ENCODE measurements around the gene VDR. TPM values are rescaled to one million over a fixed set of nuclear protein-coding genes. Genes with fewer than 3 reads are reported as not detected.
A peak's percentile ranks its signal among the peaks of the same experiment; 100 is the strongest.

Gene VDR
- total RNA-seq, 1 experiment from 2014 or later: not detected

GRCh38 chr12:47894068-47894467, 10.7 kb downstream of the VDR start:
- no peak for DNase-seq
- H4K20me1 ChIP-seq (ENCODE audit: insufficient read depth, low read depth, low read length): no peaks in the 10 kb centered on the region
- no peaks in the 10 kb centered on the region for H3K27me3 ChIP-seq (ENCODE audit: low read length)
- no peaks in the 10 kb centered on the region for H3K9me2 ChIP-seq (replicated peaks; ENCODE audit: insufficient read depth, low read length)
- H3K36me3 ChIP-seq (ENCODE audit: insufficient read depth, low read length): no peaks in the 10 kb centered on the region
- no peak overlapping the region for H3K27ac ChIP-seq (ENCODE audit: low read length)
- no peak overlapping the region for H3K4me2 ChIP-seq (ENCODE audit: low read depth, low read length, poor library complexity, severe bottlenecking)
- no peaks in the 10 kb centered on the region for H3K9me3 ChIP-seq (ENCODE audit: low read length)
- no peaks in the 10 kb centered on the region for H3K4me1 ChIP-seq (ENCODE audit: low read length)
- H3K9ac ChIP-seq (ENCODE audit: low read length): no peak overlapping the region
- no peak overlapping the region for H3K4me3 ChIP-seq (ENCODE audit: low read length)
- H3K79me2 ChIP-seq (ENCODE audit: low read length): no peaks in the 10 kb centered on the region
- H2AFZ ChIP-seq (ENCODE audit: low read length): no peak overlapping the region

- H3K4me2 ChIP-seq (ENCODE audit: low read depth, low read length, poor library complexity, severe bottlenecking): no peak overlapping the region
- H3K27me3 ChIP-seq (ENCODE audit: low read length): no peaks in the 10 kb centered on the region
- no peak overlapping the region for H3K27ac ChIP-seq (ENCODE audit: low read length)
- no peak overlapping the region for H3K9ac ChIP-seq (ENCODE audit: low read length)
- H3K9me2 ChIP-seq (replicated peaks; ENCODE audit: insufficient read depth, low read length): no peaks in the 10 kb centered on the region
- no peak for DNase-seq
- no peaks in the 10 kb centered on the region for H3K9me3 ChIP-seq (ENCODE audit: low read length)
- no peak overlapping the region for H3K4me3 ChIP-seq (ENCODE audit: low read length)
- no peaks in the 10 kb centered on the region for H3K36me3 ChIP-seq (ENCODE audit: insufficient read depth, low read length)
- H4K20me1 ChIP-seq (ENCODE audit: insufficient read depth, low read depth, low read length): no peaks in the 10 kb centered on the region
- no peak overlapping the region for H2AFZ ChIP-seq (ENCODE audit: low read length)
- no peaks in the 10 kb centered on the region for H3K4me1 ChIP-seq (ENCODE audit: low read length)
- H3K79me2 ChIP-seq (ENCODE audit: low read length): no peaks in the 10 kb centered on the region
Measured at GRCh38 chr12:47892819-47893218, 12.0 kb downstream of the VDR start.

- H3K9me3 ChIP-seq (ENCODE audit: low read length): no peaks in the 10 kb centered on the region
- no peaks in the 10 kb centered on the region for H3K9me2 ChIP-seq (replicated peaks; ENCODE audit: insufficient read depth, low read length)
- H3K4me1 ChIP-seq (ENCODE audit: low read length): no peaks in the 10 kb centered on the region
- H3K79me2 ChIP-seq (ENCODE audit: low read length): no peaks in the 10 kb centered on the region
- DNase-seq: no peak
- H4K20me1 ChIP-seq (ENCODE audit: insufficient read depth, low read depth, low read length): no peaks in the 10 kb centered on the region
- H3K36me3 ChIP-seq (ENCODE audit: insufficient read depth, low read length): no peaks in the 10 kb centered on the region
- H3K9ac ChIP-seq (ENCODE audit: low read length): no peak overlapping the region
- no peak overlapping the region for H3K4me3 ChIP-seq (ENCODE audit: low read length)
- H3K27me3 ChIP-seq (ENCODE audit: low read length): no peaks in the 10 kb centered on the region
- no peak overlapping the region for H3K4me2 ChIP-seq (ENCODE audit: low read depth, low read length, poor library complexity, severe bottlenecking)
- H2AFZ ChIP-seq (ENCODE audit: low read length): no peak overlapping the region
- H3K27ac ChIP-seq (ENCODE audit: low read length): no peak overlapping the region
Measured at GRCh38 chr12:47891356-47891755, 13.4 kb downstream of the VDR start.

GRCh38 chr12:47889040-47889439, 15.8 kb downstream of the VDR start:
- Histone ChIP-seq H3K79me2 (ENCODE audit: low read length) (no peaks in the 10 kb centered on the region), H3K4me3 (ENCODE audit: low read length) (no peak overlapping the region), H3K27ac (ENCODE audit: low read length) (no peak overlapping the region), H2AFZ (ENCODE audit: low read length) (0 out of 2 replicates have a peak overlapping the region, but pooled peaks have one; percentile 40), H3K9me2 (replicated peaks; ENCODE audit: insufficient read depth, low read length) (no peaks in the 10 kb centered on the region), H4K20me1 (ENCODE audit: insufficient read depth, low read depth, low read length) (no peaks in the 10 kb centered on the region), H3K4me1 (ENCODE audit: low read length) (no peaks in the 10 kb centered on the region), H3K27me3 (ENCODE audit: low read length) (no peaks in the 10 kb centered on the region), H3K9ac (ENCODE audit: low read length) (no peak overlapping the region), H3K9me3 (ENCODE audit: low read length) (no peaks in the 10 kb centered on the region), H3K4me2 (ENCODE audit: low read depth, low read length, poor library complexity, severe bottlenecking) (no peak overlapping the region), H3K36me3 (ENCODE audit: insufficient read depth, low read length) (no peaks in the 10 kb centered on the region)
- no peak for DNase-seq

- H4K20me1 ChIP-seq (ENCODE audit: insufficient read depth, low read depth, low read length): no peaks in the 10 kb centered on the region
- H3K9me2 ChIP-seq (replicated peaks; ENCODE audit: insufficient read depth, low read length): no peaks in the 10 kb centered on the region
- no peak overlapping the region for H3K4me3 ChIP-seq (ENCODE audit: low read length)
- DNase-seq: no peak
- no peak overlapping the region for H3K4me2 ChIP-seq (ENCODE audit: low read depth, low read length, poor library complexity, severe bottlenecking)
- H3K79me2 ChIP-seq (ENCODE audit: low read length): no peaks in the 10 kb centered on the region
- no peaks in the 10 kb centered on the region for H3K9me3 ChIP-seq (ENCODE audit: low read length)
- no peaks in the 10 kb centered on the region; the same call in 1 of the 2 replicates for H3K4me1 ChIP-seq (ENCODE audit: low read length)
- no peak overlapping the region for H2AFZ ChIP-seq (ENCODE audit: low read length)
- no peak overlapping the region for H3K9ac ChIP-seq (ENCODE audit: low read length)
- H3K27ac ChIP-seq (ENCODE audit: low read length): no peak overlapping the region
- no peaks in the 10 kb centered on the region for H3K36me3 ChIP-seq (ENCODE audit: insufficient read depth, low read length)
- H3K27me3 ChIP-seq (ENCODE audit: low read length): no peaks in the 10 kb centered on the region
Measured at GRCh38 chr12:47888153-47888819, 16.5 kb downstream of the VDR start.

- no peaks in the 10 kb centered on the region for H3K9me3 ChIP-seq (ENCODE audit: low read length)
- H3K4me1 ChIP-seq (ENCODE audit: low read length): peaks cover 7% of the 10 kb centered on the region; the same call in 1 of the 2 replicates
- no peak overlapping the region for H3K9ac ChIP-seq (ENCODE audit: low read length)
- no peak overlapping the region for H3K4me2 ChIP-seq (ENCODE audit: low read depth, low read length, poor library complexity, severe bottlenecking)
- H4K20me1 ChIP-seq (ENCODE audit: insufficient read depth, low read depth, low read length): no peaks in the 10 kb centered on the region
- no peaks in the 10 kb centered on the region for H3K27me3 ChIP-seq (ENCODE audit: low read length)
- no peak overlapping the region for H3K27ac ChIP-seq (ENCODE audit: low read length)
- H2AFZ ChIP-seq (ENCODE audit: low read length): no peak overlapping the region
- no peaks in the 10 kb centered on the region for H3K36me3 ChIP-seq (ENCODE audit: insufficient read depth, low read length)
- no peak for DNase-seq
- H3K79me2 ChIP-seq (ENCODE audit: low read length): no peaks in the 10 kb centered on the region
- no peaks in the 10 kb centered on the region for H3K9me2 ChIP-seq (replicated peaks; ENCODE audit: insufficient read depth, low read length)
- no peak overlapping the region for H3K4me3 ChIP-seq (ENCODE audit: low read length)
Measured at GRCh38 chr12:47887529-47887928, 17.3 kb downstream of the VDR start.

GRCh38 chr12:47886510-47887240, 18.1 kb downstream of the VDR start:
- Histone ChIP-seq H3K79me2 (ENCODE audit: low read length) (no peaks in the 10 kb centered on the region), H3K4me3 (ENCODE audit: low read length) (no peak overlapping the region), H3K4me2 (ENCODE audit: low read depth, low read length, poor library complexity, severe bottlenecking) (no peak overlapping the region), H3K27me3 (ENCODE audit: low read length) (no peaks in the 10 kb centered on the region), H3K9ac (ENCODE audit: low read length) (no peak overlapping the region), H3K4me1 (ENCODE audit: low read length) (peaks cover 7% of the 10 kb centered on the region; the same call in 1 of the 2 replicates), H3K9me3 (ENCODE audit: low read length) (no peaks in the 10 kb centered on the region), H2AFZ (ENCODE audit: low read length) (no peak overlapping the region), H3K9me2 (replicated peaks; ENCODE audit: insufficient read depth, low read length) (no peaks in the 10 kb centered on the region), H4K20me1 (ENCODE audit: insufficient read depth, low read depth, low read length) (no peaks in the 10 kb centered on the region), H3K27ac (ENCODE audit: low read length) (no peak overlapping the region), H3K36me3 (ENCODE audit: insufficient read depth, low read length) (no peaks in the 10 kb centered on the region)
- DNase-seq: no peak

- no peaks in the 10 kb centered on the region for H3K9me2 ChIP-seq (replicated peaks; ENCODE audit: insufficient read depth, low read length)
- peaks cover 7% of the 10 kb centered on the region; the same call in 1 of the 2 replicates for H3K4me1 ChIP-seq (ENCODE audit: low read length)
- DNase-seq: no peak
- no peaks in the 10 kb centered on the region for H3K9me3 ChIP-seq (ENCODE audit: low read length)
- H3K36me3 ChIP-seq (ENCODE audit: insufficient read depth, low read length): no peaks in the 10 kb centered on the region
- no peak overlapping the region for H3K9ac ChIP-seq (ENCODE audit: low read length)
- H3K27ac ChIP-seq (ENCODE audit: low read length): no peak overlapping the region
- H3K79me2 ChIP-seq (ENCODE audit: low read length): no peaks in the 10 kb centered on the region
- H4K20me1 ChIP-seq (ENCODE audit: insufficient read depth, low read depth, low read length): no peaks in the 10 kb centered on the region
- H3K4me3 ChIP-seq (ENCODE audit: low read length): no peak overlapping the region
- no peak overlapping the region for H2AFZ ChIP-seq (ENCODE audit: low read length)
- no peak overlapping the region for H3K4me2 ChIP-seq (ENCODE audit: low read depth, low read length, poor library complexity, severe bottlenecking)
- H3K27me3 ChIP-seq (ENCODE audit: low read length): no peaks in the 10 kb centered on the region
Measured at GRCh38 chr12:47885566-47885965, 19.2 kb downstream of the VDR start.

Data from Karpas-422 (cell line).